OCI-LY7 (cell line): Measurements from ENCODE around the gene NELFCD. TPM values are rescaled to one million over a fixed set of nuclear protein-coding genes. Genes with fewer than 3 reads are reported as not detected.
"Not testable (repeated sequence)": the region's sequence is repeated elsewhere in the genome, so short reads cannot be mapped to it uniquely, and the experiment has no call there.

Experiments used
- BruUV-seq: library from RNA; stranded (reverse); fragments of 400-500 nt; replicated peaks from 2 replicates; lab custom pipeline; 2021; lab: Mats Ljungman, UMichigan
- CTCF ChIA-PET: fragments of 300-600 bp; sonication (Branson Sonifier 250); formaldehyde crosslinking; loops from one replicate; lab custom pipeline; 2022; ENCODE audit warnings: antibody characterized with exemption; ENCODE audit not compliant: unreplicated experiment; lab: Charles Lee
- POLR2A ChIA-PET: fragments of 300-600 bp; sonication (Branson Sonifier 250); formaldehyde crosslinking; loops from one replicate; lab custom pipeline; 2022; ENCODE audit warnings: antibody characterized with exemption; lab: Charles Lee
- DNase-seq: peaks from one replicate; pipeline ENCODE4 v3.0.0-alpha.2; 2015; ENCODE audit warnings: low spot score
- H2AFZ ChIP-seq: fragments of 200-600 bp; sonication (generic), shearing (Covaris generic); 2 replicates; pipeline ENCODE4 v1.6.1; 2014; ENCODE audit warnings: mild to moderate bottlenecking, antibody characterized with exemption, low read length, moderate library complexity
- H3K27ac ChIP-seq: fragments of 200-600 bp; sonication (generic); 2 replicates; pipeline ENCODE4 v1.5.1; 2014; ENCODE audit warnings: mixed run types, low read depth, mild to moderate bottlenecking, moderate library complexity, low read length, inconsistent platforms; ENCODE audit not compliant: poor library complexity, severe bottlenecking
- H3K36me3 ChIP-seq: fragments of 200-600 bp; sonication (generic); 2 replicates; pipeline ENCODE4 v1.6.1; 2014; ENCODE audit warnings: mild to moderate bottlenecking, antibody characterized with exemption, low read length, moderate library complexity, mixed read lengths; ENCODE audit not compliant: insufficient read depth
- H3K4me1 ChIP-seq: fragments of 200-600 bp; sonication (generic); 2 replicates; pipeline ENCODE4 v1.5.1; 2014; ENCODE audit warnings: mild to moderate bottlenecking, low read length; ENCODE audit not compliant: insufficient read depth, poor library complexity, severe bottlenecking
- H3K4me2 ChIP-seq: fragments of 200-600 bp; sonication (generic); 2 replicates; pipeline ENCODE4 v1.6.1; 2014; ENCODE audit warnings: mild to moderate bottlenecking, low read length
- H3K4me3 ChIP-seq: fragments of 200-600 bp; sonication (generic); 2 replicates; pipeline ENCODE4 v1.5.1; 2014; ENCODE audit warnings: mild to moderate bottlenecking, low read depth, low read length; ENCODE audit not compliant: poor library complexity, severe bottlenecking
- H3K79me2 ChIP-seq: fragments of 200-600 bp; sonication (generic); 2 replicates; pipeline ENCODE4 v1.6.1; 2016; ENCODE audit warnings: low read depth, mild to moderate bottlenecking, low read length, moderate library complexity, mixed read lengths; ENCODE audit not compliant: insufficient read depth
- H3K9me2 ChIP-seq: fragments of 200-600 bp; sonication (generic); 2 replicates; pipeline ENCODE4 v1.6.1; 2016; ENCODE audit warnings: mild to moderate bottlenecking, low read length, mixed read lengths; ENCODE audit not compliant: insufficient read depth
- H3K9me3 ChIP-seq: fragments of 200-600 bp; sonication (generic); 2 replicates; pipeline ENCODE4 v1.6.1; 2014; ENCODE audit warnings: mild to moderate bottlenecking, mixed run types, low read length, mixed read lengths
- H4K20me1 ChIP-seq: fragments of 200-600 bp; sonication (generic); 2 replicates; pipeline ENCODE4 v1.6.1; 2014; ENCODE audit warnings: mild to moderate bottlenecking, antibody characterized with exemption, low read length, moderate library complexity, mixed read lengths; ENCODE audit not compliant: insufficient read depth
- CTCF ChIP-seq: fragments of 200-600 bp; sonication (generic); conservative IDR thresholded peaks from 2 replicates; pipeline ENCODE4 v1.5.1; 2014; ENCODE audit warnings: mild to moderate bottlenecking, antibody characterized with exemption, low read length, moderate library complexity, mixed read lengths
- EZH2phosphoT487 ChIP-seq: fragments of 200-600 bp; sonication (generic); IDR thresholded peaks from 2 replicates; pipeline ENCODE4 v1.6.1; 2018; ENCODE audit warnings: low read depth, borderline replicate concordance, mild to moderate bottlenecking, mixed run types, antibody characterized with exemption, low read length, moderate library complexity, mixed read lengths
- intact Hi-C: fragments of 100-400 bp; cut with micrococcal nuclease; formaldehyde crosslinking; loops from one replicate; pipeline ENCODE4 v1.10.0; 2022; ENCODE audit not compliant: unreplicated experiment
- total RNA-seq, 2 experiments: library from RNA; depleted of rRNA in 1 of 2; stranded (reverse); fragments of >200 nt in 1 of 2; shearing (Covaris generic) in 1 of 2; gene quantifications; 2 replicates each; pipeline ENCODE4 v1.2.3, GENCODE V29; 2014 to 2022

Gene NELFCD
- total RNA-seq, 2 experiments from 2014 or later = 90.7 to 143 TPM

DNA sequence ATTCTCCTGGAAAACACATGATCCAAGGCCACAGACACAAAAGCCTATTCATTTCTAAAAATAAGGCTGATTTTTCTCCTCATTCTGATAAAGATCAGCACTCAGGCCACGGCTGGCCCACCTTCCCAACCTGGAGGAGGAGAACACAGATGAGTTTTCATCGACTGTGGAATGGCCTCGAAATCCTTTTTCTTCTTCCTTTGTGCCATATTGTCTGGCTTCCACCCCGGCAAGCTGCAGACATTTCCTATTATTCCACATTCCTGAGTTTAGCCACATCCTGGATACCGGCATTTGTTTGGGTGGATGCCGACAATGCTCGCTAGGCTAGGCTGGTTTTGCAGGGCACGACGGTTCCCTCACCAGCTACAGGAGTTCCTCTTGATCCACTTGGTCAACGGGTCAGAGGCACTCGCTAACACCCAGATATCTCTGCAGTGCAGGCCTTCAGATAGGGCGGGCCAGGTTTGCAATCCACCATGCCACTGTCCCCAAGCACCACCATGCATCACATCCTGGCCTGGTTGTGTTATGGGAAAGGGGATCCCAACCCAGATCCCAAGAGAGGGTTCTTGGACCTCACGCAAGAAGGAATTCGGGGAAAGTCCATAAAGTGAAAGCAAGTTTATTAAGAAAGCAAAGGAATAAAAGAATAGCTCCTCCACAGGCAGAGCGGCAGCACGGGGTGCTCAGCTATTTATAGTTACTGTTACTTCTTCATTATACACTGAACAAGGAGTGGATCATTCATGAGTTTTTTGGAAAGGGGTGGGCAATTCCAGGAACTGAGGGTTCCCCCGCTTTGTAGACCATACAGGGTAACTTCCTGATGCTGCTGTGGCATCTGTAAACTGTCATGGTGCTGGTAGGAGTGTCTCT, 30.2 kb downstream of the NELFCD start:
- no peak overlapping the region for H3K27ac ChIP-seq
- TF ChIP-seq CTCF = no peak
- TF ChIP-seq EZH2phosphoT487 = no peak
- no TSS peak for BruUV-seq
- POLR2A ChIA-PET = interaction anchor here (0.6 to 1.2 kb wide), 4 partner anchors 20 to 113 kb away, joined by 3 to 6 read pairs (median 3); partner anchors contain the start of gene ATP5F1E
- H3K4me1 ChIP-seq = peaks cover 45% of the 10 kb centered on the region
- H3K79me2 ChIP-seq = peaks cover 2% of the 10 kb centered on the region; the same call in 1 of the 2 replicates
- no peaks in the 10 kb centered on the region for H4K20me1 ChIP-seq
- DNase-seq = no peak
- CTCF ChIA-PET = no interaction called here
- no peaks in the 10 kb centered on the region for H3K36me3 ChIP-seq
- no peaks in the 10 kb centered on the region for H3K9me2 ChIP-seq
- no peak overlapping the region for H2AFZ ChIP-seq
- no peak overlapping the region for H3K4me3 ChIP-seq
- H3K9me3 ChIP-seq = no peaks in the 10 kb centered on the region
- no peak overlapping the region for H3K4me2 ChIP-seq
- intact Hi-C loops = no loop called here

GRCh38 chr20:59011874-59012157, 30.8 kb downstream of the NELFCD start:
- H3K9me2 ChIP-seq, H2AFZ ChIP-seq, DNase-seq, H3K4me2 ChIP-seq, H3K27ac ChIP-seq, H3K4me3 ChIP-seq, H3K9me3 ChIP-seq, intact Hi-C loops, CTCF ChIA-PET, H4K20me1 ChIP-seq, BruUV-seq, H3K36me3 ChIP-seq, H3K79me2 ChIP-seq: not testable (repeated sequence)
- peaks cover 48% of the 10 kb centered on the region for H3K4me1 ChIP-seq
- POLR2A ChIA-PET = interaction anchor here (0.6 kb wide), 2 partner anchors 30 to 114 kb away, joined by 3 read pairs; no protein-coding TSS in a partner anchor

GRCh38 chr20:59013031-59013951, 32.2 kb downstream of the NELFCD start:
- ChIA-PET CTCF (no interaction called here), POLR2A (interaction anchor here (2.1 kb wide), 1 partner anchor 19 kb away, joined by 9 read pairs; the partner anchor contains the start of gene ATP5F1E)

More at GRCh38 chr20:59013031-59013951, 32.2 kb downstream of the NELFCD start:
- intact Hi-C loops = no loop called here
- H3K9me3 ChIP-seq = no peaks in the 10 kb centered on the region
- no peaks in the 10 kb centered on the region for H3K9me2 ChIP-seq
- H3K4me1 ChIP-seq = peaks cover 42% of the 10 kb centered on the region
- no peaks in the 10 kb centered on the region for H4K20me1 ChIP-seq
- no peaks in the 10 kb centered on the region for H3K36me3 ChIP-seq
- no peak for TF ChIP-seq CTCF
- H3K4me3 ChIP-seq = no peak overlapping the region
- H3K4me2 ChIP-seq = no peak overlapping the region
- H3K79me2 ChIP-seq = no peaks in the 10 kb centered on the region
- BruUV-seq = no TSS peak
- no peak overlapping the region for H3K27ac ChIP-seq
- no peak for DNase-seq
- H2AFZ ChIP-seq = no peak overlapping the region
